Measurements from ENCODE around the gene GOPC. TPM values are rescaled to one million over a fixed set of nuclear protein-coding genes. Genes with fewer than 3 reads are reported as not detected.

GOPC gene
- total RNA-seq, 5 donors from 2014 or later (not counting 1 experiment from before 2014, with no cell fraction given) = 20.8 to 30.2 (median 27.5) TPM

- H3K27me3 Mint-ChIP-seq = no peaks in the 10 kb centered on the region
- ChIA-PET CTCF (interaction anchor here (0.9 to 5.9 kb wide), 13 partner anchors 9 to 210 kb away, joined by 3 to 60 read pairs (median 4); partner anchors contain the start of gene DCBLD1 (in 1 of the 2)), POLR2A (interaction anchor here in 1 of 2 donors (0.6 kb wide), 1 partner anchor 120 kb away, joined by 4 read pairs; no protein-coding TSS in a partner anchor)
- no peaks in the 10 kb centered on the region for H3K36me3 Mint-ChIP-seq
- ATAC-seq (replicated peaks in 1 of 4) (peak in 2 of 4 experiments; percentile 32), DNase-seq (peak in 28 of 35 experiments; percentile 8 to 76 (median 47))
- no peak overlapping the region for H3K4me3 Mint-ChIP-seq
- Histone ChIP-seq H3K27me3 (replicated peaks in 1 of 2; ENCODE audit: control insufficient read depth in 2 of 2, extremely low read depth in 1 of 2, insufficient read depth in 2 of 2, low read length in 1 of 2) (no peaks in the 10 kb centered on the region), H3K27ac (ENCODE audit: low read length) (no peak overlapping the region), H3K4me3 (ENCODE audit: control insufficient read depth in 1 of 2, extremely low read depth in 1 of 2, low read length in 1 of 2) (no peak overlapping the region), H3K36me3 (ENCODE audit: control insufficient read depth in 2 of 2, extremely low read depth in 1 of 2, insufficient read depth in 1 of 2, low read length in 1 of 2) (peaks cover 0 to 5% of the 10 kb centered on the region in 2 donors), H3K9me3 (no peaks in the 10 kb centered on the region), H3K4me1 (ENCODE audit: control insufficient read depth in 1 of 2, extremely low read depth in 1 of 2, insufficient read depth in 2 of 2, low read length in 2 of 2) (no peaks in the 10 kb centered on the region)
- WGBS (ENCODE audit: insufficient coverage) = no CpG with 5 or more reads among the region's 5 CpGs
- H3K4me1 Mint-ChIP-seq = peaks cover 2 to 5% (median 2%) of the 10 kb centered on the region in 3 donors
- no peak overlapping the region for H3K27ac Mint-ChIP-seq
- H3K9me3 Mint-ChIP-seq = no peaks in the 10 kb centered on the region
These were observed 46.3 kb downstream of the GOPC start for GRCh38 chr6:117555882-117556498.

- POLR2A ChIA-PET = interaction anchor here in 1 of 2 donors (0.6 kb wide), 1 partner anchor 121 kb away, joined by 4 read pairs; no protein-coding TSS in a partner anchor
- H3K4me1 Mint-ChIP-seq = peaks cover 8 to 11% (median 8%) of the 10 kb centered on the region in 3 donors
- no peak for DNase-seq
- no peak overlapping the region for H3K27ac Mint-ChIP-seq
- no peaks in the 10 kb centered on the region for H3K36me3 Mint-ChIP-seq
- H3K27me3 ChIP-seq (replicated peaks in 1 of 2; ENCODE audit: control insufficient read depth in 2 of 2, extremely low read depth in 1 of 2, insufficient read depth in 2 of 2, low read length in 1 of 2) = no peaks in the 10 kb centered on the region
- no CpG with 5 or more reads among the region's 3 CpGs for WGBS (ENCODE audit: insufficient coverage)
- CTCF ChIA-PET = interaction anchor here (0.6 to 5.9 kb wide), 16 partner anchors 9 to 1436 kb away, joined by 3 to 60 read pairs (median 4); no protein-coding TSS in a partner anchor
- no peaks in the 10 kb centered on the region for H3K9me3 Mint-ChIP-seq
- no peak overlapping the region for H3K27ac ChIP-seq (ENCODE audit: low read length)
- H3K36me3 ChIP-seq (ENCODE audit: control insufficient read depth in 2 of 2, extremely low read depth in 1 of 2, insufficient read depth in 1 of 2, low read length in 1 of 2) = peaks cover 0 to 2% of the 10 kb centered on the region in 2 donors
- no peak overlapping the region for H3K4me3 Mint-ChIP-seq
- no peaks in the 10 kb centered on the region for H3K27me3 Mint-ChIP-seq
- H3K4me1 ChIP-seq (ENCODE audit: control insufficient read depth in 1 of 2, extremely low read depth in 1 of 2, insufficient read depth in 2 of 2, low read length in 2 of 2) = peaks cover 4 to 6% of the 10 kb centered on the region in 2 experiments
- H3K4me3 ChIP-seq (ENCODE audit: control insufficient read depth in 1 of 2, extremely low read depth in 1 of 2, low read length in 1 of 2) = no peak overlapping the region
- ATAC-seq (replicated peaks in 1 of 4) = no peak
- H3K9me3 ChIP-seq = no peaks in the 10 kb centered on the region
These were observed 47.0 kb downstream of the GOPC start for GRCh38 chr6:117555262-117555849.

DNA sequence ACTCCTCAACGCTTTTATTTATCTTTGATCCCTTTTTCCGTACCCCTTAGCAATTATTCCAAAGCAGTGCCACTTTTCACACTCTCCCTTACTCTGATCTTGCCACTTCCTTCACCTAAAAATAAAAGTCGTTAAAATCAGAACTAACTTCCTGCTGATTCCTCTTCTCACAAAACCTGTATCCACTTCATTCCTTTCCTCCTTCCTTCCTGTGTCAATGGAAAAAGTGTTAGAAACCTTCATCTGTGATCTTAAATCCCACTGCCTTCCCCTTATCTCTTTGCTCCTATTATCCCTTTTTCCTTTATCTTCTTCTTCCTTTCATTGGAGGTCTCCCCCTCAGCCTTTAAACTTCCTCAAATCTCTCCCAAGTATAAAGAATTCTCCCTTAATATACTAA lies 49.2 kb downstream of the GOPC start:
- Mint-ChIP-seq H3K27ac (no peak overlapping the region), H3K4me1 (peaks cover 30 to 33% (median 30%) of the 10 kb centered on the region in 3 donors), H3K4me3 (no peak overlapping the region), H3K27me3 (no peaks in the 10 kb centered on the region), H3K36me3 (no peaks in the 10 kb centered on the region), H3K9me3 (no peaks in the 10 kb centered on the region)
- CTCF ChIA-PET = interaction anchor here (0.6 to 2.5 kb wide), 5 partner anchors 11 to 104 kb away, joined by 3 to 17 read pairs (median 5); no protein-coding TSS in a partner anchor
- Histone ChIP-seq H3K27me3 (replicated peaks in 1 of 2; ENCODE audit: control insufficient read depth in 2 of 2, extremely low read depth in 1 of 2, insufficient read depth in 2 of 2, low read length in 1 of 2) (no peaks in the 10 kb centered on the region), H3K27ac (ENCODE audit: low read length) (no peak overlapping the region), H3K4me3 (ENCODE audit: control insufficient read depth in 1 of 2, extremely low read depth in 1 of 2, low read length in 1 of 2) (no peak overlapping the region), H3K36me3 (ENCODE audit: control insufficient read depth in 2 of 2, extremely low read depth in 1 of 2, insufficient read depth in 1 of 2, low read length in 1 of 2) (no peaks in the 10 kb centered on the region), H3K4me1 (ENCODE audit: control insufficient read depth in 1 of 2, extremely low read depth in 1 of 2, insufficient read depth in 2 of 2, low read length in 2 of 2) (peaks cover 14 to 18% of the 10 kb centered on the region in 2 experiments), H3K9me3 (no peaks in the 10 kb centered on the region)
- WGBS (ENCODE audit: insufficient coverage) = 0% methylated on average over 1 of the region's 3 CpGs
- POLR2A ChIA-PET = no interaction called here
- DNase-seq = no peak
- no peak for ATAC-seq (replicated peaks in 1 of 4)

DNA sequence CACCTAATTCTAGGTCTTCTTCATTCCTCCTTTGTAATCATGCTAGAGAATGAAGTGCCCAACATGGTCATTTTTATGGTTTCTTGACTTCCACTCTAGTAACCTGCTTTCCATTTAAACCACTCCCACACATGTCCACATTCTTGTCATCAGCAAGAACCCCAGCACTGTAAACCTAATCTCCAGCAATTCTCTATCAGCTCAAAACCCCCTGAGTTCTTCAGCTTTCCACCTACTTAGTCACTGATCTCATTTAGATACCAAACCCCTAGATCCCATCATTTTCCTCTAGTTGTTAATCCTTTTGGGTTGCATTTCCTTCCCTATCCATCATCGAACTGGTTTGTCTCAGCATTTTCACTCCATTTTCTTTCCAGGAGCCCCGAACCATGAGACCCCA lies 49.7 kb downstream of the GOPC start:
- Histone ChIP-seq H3K27ac (ENCODE audit: low read length) (no peak overlapping the region), H3K4me1 (ENCODE audit: control insufficient read depth in 1 of 2, extremely low read depth in 1 of 2, insufficient read depth in 2 of 2, low read length in 2 of 2) (peaks cover 20% of the 10 kb centered on the region in 2 experiments), H3K9me3 (no peaks in the 10 kb centered on the region), H3K36me3 (ENCODE audit: control insufficient read depth in 2 of 2, extremely low read depth in 1 of 2, insufficient read depth in 1 of 2, low read length in 1 of 2) (no peaks in the 10 kb centered on the region), H3K27me3 (replicated peaks in 1 of 2; ENCODE audit: control insufficient read depth in 2 of 2, extremely low read depth in 1 of 2, insufficient read depth in 2 of 2, low read length in 1 of 2) (no peaks in the 10 kb centered on the region), H3K4me3 (ENCODE audit: control insufficient read depth in 1 of 2, extremely low read depth in 1 of 2, low read length in 1 of 2) (no peak overlapping the region)
- POLR2A ChIA-PET = interaction anchor here (0.6 to 0.7 kb wide), 3 partner anchors 51 to 1795 kb away, joined by 3 to 5 read pairs (median 3); no protein-coding TSS in a partner anchor
- DNase-seq (no peak), ATAC-seq (replicated peaks in 1 of 4) (no peak)
- H3K27ac Mint-ChIP-seq = no peak overlapping the region
- CTCF ChIA-PET = interaction anchor here (0.6 to 2.5 kb wide), 5 partner anchors 11 to 103 kb away, joined by 3 to 17 read pairs (median 5); no protein-coding TSS in a partner anchor
- no peaks in the 10 kb centered on the region for H3K27me3 Mint-ChIP-seq
- H3K4me1 Mint-ChIP-seq = peaks cover 31 to 34% (median 33%) of the 10 kb centered on the region in 3 donors
- H3K9me3 Mint-ChIP-seq = no peaks in the 10 kb centered on the region
- no peaks in the 10 kb centered on the region for H3K36me3 Mint-ChIP-seq
- no peak overlapping the region for H3K4me3 Mint-ChIP-seq
- 84% methylated on average over 2 of the region's 2 CpGs for WGBS (ENCODE audit: insufficient coverage)

- ATAC-seq (replicated peaks in 1 of 4) (no peak), DNase-seq (peak in 1 of 35 experiments; percentile 13)
- Mint-ChIP-seq H3K27me3 (peaks cover 0 to 2% of the 10 kb centered on the region in 2 donors), H3K9me3 (no peaks in the 10 kb centered on the region), H3K36me3 (no peaks in the 10 kb centered on the region), H3K4me1 (peaks cover 43 to 46% (median 45%) of the 10 kb centered on the region in 3 donors), H3K27ac (peak overlapping the region; percentile 77 to 96), H3K4me3 (peak overlapping the region in 1 of 3 donors; percentile 86)
- ChIA-PET POLR2A (interaction anchor here in 1 of 2 donors (0.6 kb wide), 1 partner anchor 101 kb away, joined by 6 read pairs; no protein-coding TSS in a partner anchor), CTCF (interaction anchor here (0.6 to 3.7 kb wide), 7 partner anchors 54 to 195 kb away, joined by 3 to 17 read pairs (median 5); no protein-coding TSS in a partner anchor)
- Histone ChIP-seq H3K27ac (ENCODE audit: low read length) (no peak overlapping the region), H3K27me3 (replicated peaks in 1 of 2; ENCODE audit: control insufficient read depth in 2 of 2, extremely low read depth in 1 of 2, insufficient read depth in 2 of 2, low read length in 1 of 2) (no peaks in the 10 kb centered on the region), H3K36me3 (ENCODE audit: control insufficient read depth in 2 of 2, extremely low read depth in 1 of 2, insufficient read depth in 1 of 2, low read length in 1 of 2) (no peaks in the 10 kb centered on the region), H3K4me3 (ENCODE audit: control insufficient read depth in 1 of 2, extremely low read depth in 1 of 2, low read length in 1 of 2) (no peak overlapping the region), H3K9me3 (no peaks in the 10 kb centered on the region), H3K4me1 (ENCODE audit: control insufficient read depth in 1 of 2, extremely low read depth in 1 of 2, insufficient read depth in 2 of 2, low read length in 2 of 2) (peaks cover 22 to 26% of the 10 kb centered on the region in 2 experiments)
- no CpG with 5 or more reads among the region's 2 CpGs for WGBS (ENCODE audit: insufficient coverage)
These were observed 51.6 kb downstream of the GOPC start for GRCh38 chr6:117550618-117551242.

Data from T-cell (primary cell).